Activated T-cell treated with anti-CD3 and anti-CD28 coated beads for 4 hours (primary cell): ENCODE results near the gene TAT.
"Not testable (repeated sequence)": the region's sequence is repeated elsewhere in the genome, so short reads cannot be mapped to it uniquely, and the experiment has no call there.

Experiments used
- DNase-seq: peaks from one replicate; pipeline ENCODE4 v3.0.0-alpha.2; 2020

The TAT gene

DNA sequence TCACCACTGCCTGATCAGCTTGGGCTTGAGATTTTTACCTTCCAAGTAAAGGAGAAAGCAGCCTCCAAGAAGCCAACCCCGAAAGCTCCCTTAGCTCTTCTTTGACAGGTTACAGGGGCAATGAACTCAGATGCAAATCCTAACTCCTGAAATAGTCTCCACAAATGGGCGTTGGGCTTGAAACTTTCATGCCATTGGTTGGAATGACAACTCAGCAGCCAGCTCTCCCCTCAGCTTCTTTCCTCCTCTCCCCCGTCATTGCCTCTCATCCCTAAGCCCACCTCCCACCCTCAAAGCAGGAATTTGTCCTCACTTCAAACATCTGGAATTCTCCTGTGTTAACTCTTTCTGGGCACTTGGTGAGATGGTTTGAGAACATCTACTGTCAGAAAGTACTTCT, at the start of gene TAT:
Gene TAT, minus strand, starts transcription at position 122 of the 400 bp plus-strand sequence. CDS start 677 bp downstream, outside the sequence.
- no peak for DNase-seq

DNA sequence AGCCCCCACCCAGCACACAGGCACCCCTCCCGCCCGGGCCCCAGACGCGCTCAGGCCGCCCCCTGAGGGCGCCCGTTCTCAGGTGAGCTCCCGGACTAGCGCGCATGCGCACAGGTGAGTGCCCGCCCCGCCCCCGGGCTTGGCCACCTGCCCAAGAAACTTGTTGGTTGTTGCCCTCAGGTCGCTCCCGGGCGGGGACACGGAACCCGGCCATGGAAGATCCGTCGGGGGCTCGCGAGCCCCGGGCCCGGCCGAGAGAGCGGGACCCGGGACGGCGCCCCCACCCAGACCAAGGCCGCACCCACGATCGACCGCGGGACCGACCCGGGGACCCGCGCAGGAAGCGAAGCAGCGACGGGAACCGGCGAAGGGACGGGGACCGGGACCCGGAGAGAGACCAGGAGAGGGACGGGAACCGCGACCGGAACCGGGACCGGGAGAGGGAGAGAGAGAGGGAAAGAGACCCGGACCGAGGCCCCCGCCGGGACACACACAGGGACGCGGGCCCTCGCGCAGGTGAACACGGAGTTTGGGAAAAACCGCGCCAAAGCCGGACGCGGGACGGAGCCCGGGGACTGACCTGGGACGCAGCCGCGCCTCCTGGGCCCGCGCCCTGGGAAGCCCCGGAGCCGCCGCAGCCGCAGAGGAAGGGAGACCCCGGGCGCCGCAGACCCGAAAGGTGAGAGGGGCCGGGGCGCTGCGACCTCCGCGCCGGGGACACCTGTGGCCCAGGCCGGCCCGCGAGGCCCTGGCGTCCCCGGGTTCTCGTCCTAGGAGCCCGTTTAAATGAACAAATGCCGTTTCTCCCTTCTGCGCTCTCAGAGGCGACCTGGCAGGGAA, 49.3 kb upstream of the TAT start, which contains the start of gene MARVELD3:
Gene MARVELD3, plus strand, starts transcription at position 167 of the 840 bp plus-strand sequence. Its CDS starts 46 bp downstream, at position 213.
- peak; percentile 14 for DNase-seq

DNA sequence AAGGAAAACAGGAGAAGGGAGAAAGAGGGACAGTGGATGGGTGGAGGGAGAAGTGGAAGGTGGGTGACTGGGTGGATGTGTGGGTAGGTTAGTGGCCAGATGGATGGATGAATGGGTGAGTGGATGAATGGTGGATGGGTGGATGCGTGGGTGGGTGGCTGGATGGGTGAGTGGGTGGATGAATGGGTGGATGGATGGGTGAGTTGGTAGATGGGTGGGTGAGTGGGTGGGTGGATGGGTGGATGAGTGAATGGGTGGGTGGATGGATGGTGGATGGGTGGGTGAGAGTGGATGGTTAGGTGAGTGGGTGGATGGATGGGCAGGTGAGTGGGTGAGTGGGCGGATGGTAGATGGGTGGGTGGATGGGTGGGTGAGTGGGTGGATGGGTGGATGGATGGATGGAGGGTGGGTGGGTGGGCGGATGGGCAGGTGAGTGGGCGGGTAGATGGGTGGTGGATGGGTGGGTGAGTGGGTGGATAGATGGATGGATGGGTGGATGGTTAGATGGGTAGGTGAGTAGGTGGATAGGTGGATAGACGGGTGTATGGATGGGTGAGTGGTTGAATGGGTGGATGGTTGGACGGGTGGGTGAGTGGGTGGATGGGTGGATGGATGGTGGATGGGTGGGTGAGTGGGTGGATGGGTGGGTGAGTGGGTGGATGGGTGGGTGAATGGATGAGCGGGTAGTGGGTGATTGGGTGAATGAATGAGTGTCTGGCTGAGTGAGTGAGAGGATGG, 48.4 kb upstream of the TAT start:
- no peak for DNase-seq

DNA sequence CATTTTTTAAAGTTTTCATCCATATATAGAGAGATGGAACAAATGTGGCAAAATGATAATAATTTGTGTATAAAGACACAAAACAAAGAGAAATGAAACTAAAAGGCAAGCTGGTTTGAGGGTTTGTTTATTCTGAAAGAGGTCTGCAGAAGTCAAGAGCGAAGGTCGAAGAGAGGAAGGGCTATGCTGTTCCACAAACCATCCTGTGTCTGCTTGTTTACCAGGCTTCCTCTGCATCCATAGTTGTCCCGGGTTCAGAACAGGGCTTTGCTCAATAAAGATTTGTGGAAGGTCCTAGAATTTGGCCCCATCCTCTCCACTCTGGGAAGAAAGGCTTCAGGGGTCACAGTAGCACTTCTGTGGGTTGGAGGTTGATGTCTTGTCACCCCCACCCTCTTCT, 46.7 kb upstream of the TAT start:
- no peak for DNase-seq

DNA sequence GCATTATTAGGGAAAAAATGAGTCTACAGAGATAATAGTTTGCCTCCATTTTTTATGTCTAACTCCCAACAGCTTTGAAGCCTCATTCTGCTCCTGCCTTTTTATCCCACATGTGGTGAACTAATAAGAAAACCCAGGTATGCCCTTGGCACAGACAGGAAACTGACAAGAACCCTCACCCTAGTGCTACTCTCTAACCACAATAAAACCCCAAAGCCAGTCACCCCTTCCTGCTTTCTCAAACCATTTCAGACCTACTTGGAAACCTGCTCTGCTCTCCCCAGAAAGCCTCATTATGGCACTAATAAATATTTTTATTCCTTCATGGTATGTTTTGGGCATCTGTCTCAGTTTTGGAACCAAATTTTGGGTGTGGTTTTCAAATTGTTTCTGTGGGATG, 45.2 kb upstream of the TAT start:
- no peak for DNase-seq

DNA sequence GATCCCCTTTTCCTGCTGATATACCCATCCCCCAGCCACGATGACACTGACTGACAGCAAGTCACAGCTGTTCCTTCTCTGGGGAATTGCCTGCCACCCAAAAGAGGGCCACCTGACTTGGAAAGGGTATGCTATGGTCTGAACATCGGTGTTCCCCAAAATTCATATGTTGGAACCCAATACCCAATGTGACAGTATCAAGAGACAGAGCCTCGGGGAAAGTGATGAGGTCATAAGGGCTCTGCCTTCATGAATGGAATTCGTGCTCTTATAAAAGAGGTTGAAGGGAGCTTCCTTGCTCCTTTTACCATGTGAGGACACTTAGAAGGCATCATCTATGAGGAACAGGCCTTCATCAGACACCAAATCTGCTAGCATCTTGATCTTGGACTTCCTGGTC, 41.5 kb upstream of the TAT start:
- DNase-seq: no peak

DNA sequence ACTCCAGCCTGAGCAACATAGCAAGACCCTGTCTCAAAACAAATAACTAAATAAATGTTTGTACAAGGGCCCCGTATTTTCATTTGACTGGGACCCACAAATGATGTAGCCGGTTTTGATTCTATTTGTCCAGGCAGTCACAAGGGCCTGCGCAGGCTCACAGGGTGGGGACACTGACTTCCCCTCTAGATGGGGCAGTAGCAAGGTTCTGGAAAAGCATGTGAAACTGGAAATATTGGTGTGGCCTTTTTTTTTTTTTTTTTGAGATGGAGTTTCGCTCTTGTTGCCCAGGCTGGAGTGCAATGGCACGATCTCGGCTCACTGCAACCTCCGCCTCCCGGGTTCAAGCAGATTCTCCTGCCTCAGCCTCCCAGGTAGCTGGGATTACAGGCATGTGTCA, 38.1 kb upstream of the TAT start:
- DNase-seq: not testable (repeated sequence)

DNA sequence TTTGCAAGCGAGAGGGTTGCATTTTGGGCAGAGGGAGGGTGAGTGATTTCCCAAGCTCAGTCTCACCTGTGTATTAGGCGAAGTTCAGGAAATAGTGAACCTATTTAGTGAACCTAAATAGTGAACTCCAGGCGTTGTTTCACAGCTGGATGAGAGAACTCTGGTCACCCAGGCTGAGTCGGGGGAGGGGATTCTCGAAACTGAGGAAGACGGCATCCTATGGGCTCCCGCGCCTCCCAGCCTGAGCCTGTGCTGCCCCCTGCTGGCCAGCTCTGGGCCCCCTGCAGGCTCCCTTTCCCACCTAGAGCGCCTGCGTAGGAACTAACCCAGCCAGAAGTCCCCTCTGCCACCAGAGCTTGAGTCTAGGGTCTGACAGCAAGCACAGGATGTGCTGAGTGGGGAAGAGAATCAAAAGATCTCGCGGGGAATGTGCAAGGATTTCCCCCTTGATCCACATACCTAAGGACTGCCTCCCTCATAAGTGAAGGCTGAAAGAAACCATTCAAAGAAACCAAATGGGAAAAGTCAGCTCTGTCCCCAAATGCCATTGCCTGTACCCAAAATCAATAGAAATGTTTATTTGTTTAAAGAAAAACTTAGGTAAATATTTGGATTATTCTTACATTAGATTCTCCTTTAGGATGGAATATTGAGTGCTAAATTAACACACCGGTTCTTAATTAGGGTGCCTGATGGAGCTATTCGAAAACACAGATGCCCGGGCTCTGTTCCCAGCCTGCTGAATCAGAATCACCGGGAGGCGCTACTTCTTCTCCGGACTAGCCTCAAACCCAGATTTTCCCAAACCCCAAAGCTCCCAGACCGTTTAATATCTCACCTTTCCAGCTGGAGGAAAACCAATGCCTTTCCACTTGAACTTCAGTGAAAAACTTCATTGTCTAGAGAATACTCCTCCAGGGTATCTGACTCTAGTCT, 34.3 kb upstream of the TAT start:
- DNase-seq: peak; percentile 68

DNA sequence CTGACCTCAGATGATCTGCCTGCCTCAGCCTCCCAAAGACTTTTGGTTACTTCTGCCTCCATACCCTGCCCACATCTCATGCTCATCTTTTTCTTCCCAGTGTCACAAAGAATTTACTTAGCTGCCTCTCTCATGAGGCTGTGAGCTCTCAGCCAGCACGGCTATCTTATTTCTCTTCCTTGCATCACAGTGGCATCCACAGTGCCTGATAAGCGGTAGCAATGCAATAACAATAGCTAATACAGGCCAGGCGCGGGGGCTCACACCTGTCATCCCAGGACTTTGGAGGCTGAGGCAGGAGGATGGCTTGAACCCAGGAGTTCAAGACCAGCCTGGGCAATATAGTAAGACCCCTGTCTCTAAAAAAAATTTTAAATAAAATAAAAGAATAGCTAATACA, 33.6 kb upstream of the TAT start:
- no peak for DNase-seq

DNA sequence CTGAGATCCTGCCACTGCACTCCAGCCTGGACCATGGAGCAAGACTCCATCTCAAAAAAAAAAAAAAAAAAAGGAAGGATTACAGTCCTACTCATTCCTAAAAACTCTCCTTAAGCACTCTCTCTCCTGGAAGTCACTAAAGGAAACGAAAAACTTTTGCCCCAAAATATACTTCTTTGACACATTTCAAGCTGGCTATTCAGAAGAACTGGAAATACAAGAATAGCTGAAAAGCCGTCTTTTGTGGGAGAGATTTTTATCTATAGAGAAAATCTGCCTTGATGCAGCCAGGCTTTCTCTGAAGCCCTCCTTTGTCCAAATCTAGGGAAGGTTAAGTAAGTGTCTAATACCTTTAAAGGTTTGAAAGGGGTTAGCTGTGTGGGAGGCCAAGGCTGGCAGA, 32.2 kb upstream of the TAT start:
- no peak for DNase-seq

DNA sequence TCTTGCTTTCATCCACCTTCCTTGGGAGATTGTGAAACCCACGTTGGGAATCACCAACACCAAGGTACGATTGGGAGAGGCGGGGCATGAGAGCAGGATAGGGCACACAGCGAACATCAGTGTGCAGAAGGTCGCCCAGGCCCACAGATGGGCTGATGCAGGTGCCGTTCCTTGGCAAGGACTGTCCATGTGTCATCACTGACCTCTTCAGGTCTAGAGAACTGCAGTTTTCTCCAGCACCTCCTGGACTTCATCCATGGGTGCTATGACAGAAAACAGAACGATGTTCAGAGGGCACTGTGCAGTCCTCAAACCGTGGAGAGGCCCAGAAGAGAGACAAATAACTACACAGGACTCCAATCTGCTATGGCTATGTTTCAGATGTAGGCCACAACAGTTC, 23.9 kb upstream of the TAT start:
- DNase-seq: no peak

DNA sequence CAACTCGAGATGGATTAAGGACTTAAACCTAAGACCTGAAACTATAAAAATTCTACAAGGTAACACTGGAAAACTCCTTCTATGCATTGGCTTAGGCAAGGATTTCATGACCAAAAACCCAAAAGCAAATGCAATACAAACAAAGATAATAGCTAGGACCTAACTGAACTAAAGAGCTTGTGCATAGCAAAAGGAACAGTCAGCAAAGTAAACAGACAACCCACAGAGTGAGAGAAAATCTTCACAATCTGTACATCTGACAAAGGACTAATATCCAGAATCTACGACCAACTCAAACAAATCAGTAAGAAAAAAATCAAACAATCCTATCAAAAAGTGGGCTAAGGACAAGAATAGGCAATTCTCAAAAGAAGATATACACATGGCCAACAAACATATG, 21.5 kb upstream of the TAT start:
- DNase-seq: not testable (repeated sequence)

DNA sequence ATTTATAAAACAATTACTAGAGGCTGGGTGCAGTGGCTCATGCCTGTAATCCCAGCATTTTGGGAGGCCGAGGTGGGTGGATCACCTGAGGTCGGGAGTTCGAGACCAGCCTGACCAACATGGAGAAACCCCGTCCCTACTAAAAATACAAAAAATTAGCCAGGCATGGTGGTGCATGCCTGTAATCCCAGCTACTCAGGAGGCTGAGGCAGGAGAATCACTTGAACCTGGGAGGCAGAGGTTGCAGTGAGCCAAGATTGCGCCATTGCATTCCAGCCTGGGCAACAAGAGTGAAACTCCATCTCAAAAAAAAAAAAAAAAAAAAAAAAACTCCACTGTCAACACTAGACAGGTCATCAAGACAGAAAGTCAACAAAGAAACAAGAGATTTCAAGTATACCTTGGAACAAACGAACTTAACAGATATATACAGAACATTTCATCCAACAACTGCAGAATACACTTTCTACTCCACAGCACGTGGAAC, 18.5 kb upstream of the TAT start:
- DNase-seq: not testable (repeated sequence)

DNA sequence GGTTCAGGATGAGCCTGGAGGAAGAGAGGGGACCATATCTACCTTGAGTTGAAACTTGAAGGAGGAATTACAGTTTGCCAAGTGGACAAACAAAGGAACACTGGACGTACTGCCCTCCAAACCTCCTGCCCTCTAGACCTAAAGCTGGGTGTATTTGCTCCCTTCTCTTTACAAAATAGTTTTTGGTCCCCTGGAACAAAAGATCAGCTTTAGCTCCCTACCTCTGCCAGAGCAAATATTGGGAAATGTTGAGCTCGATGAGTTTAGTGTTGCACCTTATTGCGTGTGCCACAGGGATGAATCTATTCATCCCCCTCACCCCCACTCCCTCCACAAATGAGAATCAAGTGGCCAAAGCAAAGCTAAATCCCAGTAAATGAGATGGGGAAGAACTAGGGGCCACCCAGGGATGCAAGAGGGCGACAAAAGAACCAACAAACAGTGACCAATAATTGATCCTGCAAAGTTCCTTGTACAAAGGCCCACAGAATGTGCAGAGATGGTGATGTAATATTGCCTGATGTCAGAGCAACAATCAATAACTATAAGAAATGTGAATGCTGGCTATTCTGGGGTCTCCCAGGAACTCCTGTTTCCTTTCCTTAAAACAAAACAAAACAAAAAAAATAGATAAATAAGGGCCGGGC, 17.2 kb upstream of the TAT start:
- no peak for DNase-seq

DNA sequence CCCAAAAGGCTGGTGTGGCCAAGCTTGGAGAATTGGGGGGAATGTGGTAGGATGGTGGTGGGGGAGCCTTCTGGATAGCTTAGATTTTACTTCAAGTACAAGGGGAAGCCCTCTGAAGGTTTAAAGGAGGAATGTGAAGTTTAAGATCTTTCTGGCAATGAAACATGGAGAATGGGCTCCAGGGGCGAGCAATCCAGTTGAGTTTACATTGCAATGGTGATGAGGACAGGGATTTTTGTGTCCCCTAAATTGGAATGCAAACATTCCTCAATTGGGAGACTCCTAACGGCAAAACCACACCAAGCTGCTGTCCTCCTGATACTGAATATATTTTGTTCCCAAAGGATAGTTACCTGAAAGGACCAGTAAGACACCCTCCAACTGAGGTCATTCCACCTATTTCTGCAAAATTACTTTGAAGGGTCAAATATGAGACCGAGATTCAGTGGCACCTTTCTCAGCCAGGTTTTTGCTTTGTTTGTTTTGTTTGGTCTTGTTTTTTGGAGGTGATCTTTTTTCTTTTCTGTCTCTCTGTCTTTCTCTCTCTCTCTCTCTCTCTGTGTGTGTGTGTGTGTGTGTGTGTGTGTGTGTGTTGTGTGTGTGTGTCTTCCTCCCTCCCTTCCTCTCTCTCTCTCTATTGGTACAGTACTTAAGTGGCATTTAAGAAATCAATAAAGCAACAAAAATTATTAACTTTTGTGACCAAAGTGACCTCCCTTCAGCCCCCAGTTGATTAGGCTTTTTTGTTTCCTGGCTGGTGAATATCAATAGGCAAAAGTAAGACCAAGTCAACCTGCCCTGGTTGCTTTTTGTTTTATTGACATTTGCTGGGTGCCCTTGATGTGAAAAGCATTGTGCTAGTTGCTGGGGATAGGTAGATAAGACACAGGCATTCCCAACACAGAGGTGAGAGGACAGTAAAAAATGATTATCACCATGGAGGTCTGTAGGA, 16.4 kb upstream of the TAT start:
- DNase-seq: no peak

DNA sequence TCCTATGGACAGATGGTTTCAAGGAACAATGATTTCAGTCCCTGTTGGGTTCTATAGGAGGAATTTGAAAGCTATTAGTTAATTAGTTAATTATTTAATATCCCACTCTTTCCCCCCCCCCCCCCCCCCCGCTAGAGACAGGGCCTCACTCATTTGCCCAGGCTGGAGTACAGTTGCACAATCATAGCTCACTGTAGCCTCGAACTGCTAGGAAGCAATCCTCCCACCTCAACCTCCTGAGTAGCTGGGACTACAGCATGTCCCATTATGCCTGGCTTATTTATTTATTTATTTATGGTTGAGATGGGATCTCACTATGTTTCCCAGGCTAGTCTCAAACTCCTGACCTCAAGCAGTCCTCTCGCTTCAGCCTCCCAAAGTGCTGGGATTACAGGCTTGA, 15.0 kb upstream of the TAT start:
- no peak for DNase-seq

DNA sequence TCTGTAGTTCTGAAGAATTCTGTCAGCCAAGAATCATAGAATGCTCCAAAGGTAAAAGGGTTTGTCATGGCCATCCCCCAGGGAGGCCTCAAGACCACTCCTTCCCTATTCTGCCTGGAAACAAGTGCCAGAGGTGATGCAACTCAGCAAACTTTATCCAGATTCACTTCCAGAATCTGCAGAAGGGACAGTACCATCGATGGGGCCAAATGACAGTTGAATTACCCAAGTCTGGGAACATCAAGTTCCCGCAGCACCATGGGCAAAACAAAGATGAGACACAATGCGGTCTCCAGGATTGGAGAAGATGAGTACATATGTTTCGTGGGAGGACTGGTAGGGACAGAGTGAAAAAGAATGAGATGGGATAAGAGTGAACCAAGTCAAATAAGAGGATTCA, 13.7 kb upstream of the TAT start:
- no peak for DNase-seq

DNA sequence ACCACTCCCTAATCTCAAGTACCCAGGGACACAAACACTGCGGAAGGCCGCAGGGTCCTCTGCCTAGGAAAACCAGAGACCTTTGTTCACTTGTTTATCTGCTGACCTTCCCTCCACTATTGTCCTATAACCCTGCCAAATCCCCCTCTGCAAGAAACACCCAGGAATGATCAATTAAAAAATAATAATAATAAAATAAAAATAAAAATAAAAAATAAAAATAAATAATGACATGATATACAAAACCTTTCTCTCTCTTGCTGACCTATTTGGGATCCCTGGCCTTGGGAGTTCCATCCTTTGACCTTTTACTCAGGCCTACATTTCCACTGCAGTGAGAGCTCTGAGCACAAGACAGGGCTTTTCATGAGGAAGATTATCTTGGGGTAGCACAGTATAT, 13.2 kb upstream of the TAT start:
- not testable (repeated sequence) for DNase-seq

DNA sequence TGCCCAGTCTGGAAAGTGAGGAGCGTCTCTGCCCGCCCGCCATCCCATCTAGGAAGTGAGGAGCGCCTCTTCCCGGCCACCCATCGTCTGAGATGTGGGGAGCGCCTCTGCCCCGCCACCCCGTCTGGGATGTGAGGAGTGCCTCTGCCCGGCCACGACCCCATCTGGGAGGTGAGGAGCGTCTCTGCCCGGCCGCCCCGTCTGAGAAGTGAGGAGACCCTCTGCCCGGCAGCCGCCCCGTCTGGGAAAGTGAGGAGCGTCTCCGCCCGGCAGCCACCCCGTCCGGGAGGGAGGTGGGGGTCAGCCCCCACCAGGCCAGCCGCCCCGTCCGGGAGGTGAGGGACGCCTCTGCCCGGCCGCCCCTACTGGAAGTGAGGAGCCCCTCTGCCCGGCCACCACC, 12.4 kb upstream of the TAT start:
- not testable (repeated sequence) for DNase-seq

DNA sequence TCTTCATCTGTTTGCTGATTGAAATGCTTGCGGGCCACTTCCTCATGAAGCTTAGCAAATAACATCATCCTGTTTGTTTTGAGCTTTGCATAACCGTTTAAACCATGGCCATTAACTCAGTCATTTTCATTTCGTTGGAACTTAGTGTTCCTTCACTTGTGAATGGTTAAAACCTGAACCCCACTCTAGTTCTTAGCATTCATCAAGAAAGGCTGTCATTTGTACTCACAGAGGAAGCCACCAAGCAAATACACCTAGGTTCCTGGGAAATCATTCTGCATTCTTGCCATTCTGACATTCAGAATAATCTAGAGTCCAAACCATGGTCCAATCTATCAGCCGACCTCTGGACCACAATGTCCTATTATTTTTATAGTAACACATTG, 8.4 kb upstream of the TAT start:
- no peak for DNase-seq
